Esophagus squamous epithelium (tissue), 5 donors: ENCODE measurements around the gene SMOC1. TPM values are rescaled to one million over a fixed set of nuclear protein-coding genes. Genes with fewer than 3 reads are reported as not detected.

Source experiments
- DNase-seq: peaks from one replicate; lab custom pipeline; 2025; lab: John Stamatoyannopoulos, UW
- H3K27ac ChIP-seq, 4 donors: fragments of 200-600 bp; sonication (generic); one replicate each; pipeline ENCODE4 v1.5.1; 2016 to 2019; ENCODE audit warnings: mild to moderate bottlenecking in 1 of 4
- H3K27me3 ChIP-seq, 4 donors: fragments of 200-600 bp; sonication (generic); 1 replicate in 3 of 4; 2 replicates in 1 of 4; pipeline versions ENCODE4 v1.5.1 to v1.6.0; 2017 to 2021; ENCODE audit warnings: antibody characterized with exemption in 1 of 4
- H3K36me3 ChIP-seq, 3 donors: fragments of 200-600 bp; sonication (generic); one replicate each; pipeline ENCODE4 v1.5.1; 2016 to 2019
- H3K4me1 ChIP-seq, 3 donors: fragments of 200-600 bp; sonication (generic); one replicate each; pipeline ENCODE4 v1.5.1; 2017 to 2019
- H3K4me3 ChIP-seq, 4 donors: fragments of 200-600 bp; sonication (generic); 1 replicate in 3 of 4; 2 replicates in 1 of 4; pipeline ENCODE4 v1.5.1; 2016 to 2019; ENCODE audit warnings: mild to moderate bottlenecking in 2 of 4, moderate library complexity in 1 of 4
- H3K9me3 ChIP-seq, 3 donors: fragments of 200-600 bp; sonication (generic); one replicate each; pipeline ENCODE4 v1.5.1; 2016 to 2019
- CTCF ChIP-seq, 6 experiments: fragments of 450-650 bp in 4 of 6; fragments of 200-600 bp in 2 of 6; sonication (generic) in 2 of 6; IDR thresholded peaks; one replicate each; pipeline ENCODE4 v1.5.1; 2016 to 2019; ENCODE audit warnings: antibody characterized with exemption in 6 of 6, mild to moderate bottlenecking in 4 of 6, moderate library complexity in 4 of 6
- POLR2A ChIP-seq, 4 donors: fragments of 450-650 bp; IDR thresholded peaks; one replicate each; pipeline ENCODE4 v1.6.1; 2017; ENCODE audit warnings: antibody characterized with exemption in 4 of 4, mild to moderate bottlenecking in 4 of 4, moderate library complexity in 3 of 4
- WGBS, 2 donors: methylation state at CpG; one replicate each; pipeline ENCODE4 v1.1.5; 2018; 5-methylcytosine and 5-hydroxymethylcytosine counted together
- intact Hi-C: fragments of 100-400 bp; cut with DNase I; formaldehyde crosslinking; loops from one replicate; pipeline ENCODE4 v1.15.0; 2022
- total RNA-seq, 4 donors: library from RNA; depleted of rRNA; stranded (reverse); fragments of >200 nt; gene quantifications; one replicate each; pipeline ENCODE4 v1.1.0, GENCODE V29; 2016
- donor health status: DM: yes; HTN: yes; CAD: no.

SMOC1 gene
- total RNA-seq, 4 donors from 2014 or later: 1.1 TPM; not detected in 3

- TF ChIP-seq POLR2A (IDR thresholded peaks at IDR 0.05) (no peak), CTCF (IDR thresholded peaks at IDR 0.05) (no peak)
These were observed 8.8 kb downstream of the SMOC1 start for GRCh38 chr14:69887740-69888657.

GRCh38 chr14:69891422-69891821 lies 12.2 kb downstream of the SMOC1 start:
- intact Hi-C loops: no loop called here
- Histone ChIP-seq H3K27ac (no peak overlapping the region), H3K4me3 (no peak overlapping the region), H3K27me3 (peaks cover 0 to 20% (median 0%) of the 10 kb centered on the region in 4 donors), H3K9me3 (peaks cover 0 to 5% (median 0%) of the 10 kb centered on the region in 3 donors), H3K4me1 (no peaks in the 10 kb centered on the region), H3K36me3 (no peaks in the 10 kb centered on the region)
- TF ChIP-seq POLR2A (IDR thresholded peaks at IDR 0.05) (no peak), CTCF (IDR thresholded peaks at IDR 0.05) (no peak)
- 36 to 48% methylated on average over 8 of the region's 8 CpGs for WGBS, 2 donors
- DNase-seq: no peak

More at GRCh38 chr14:69887740-69888657, 8.8 kb downstream of the SMOC1 start:
- Histone ChIP-seq H3K9me3 (no peaks in the 10 kb centered on the region), H3K36me3 (no peaks in the 10 kb centered on the region), H3K27ac (no peak overlapping the region), H3K4me1 (no peaks in the 10 kb centered on the region), H3K4me3 (no peak overlapping the region), H3K27me3 (peaks cover 0 to 16% (median 0%) of the 10 kb centered on the region in 4 donors)
- no peak for DNase-seq
- 42 to 66% methylated on average over 5 to 8 of the region's 9 CpGs for WGBS, 2 donors
- intact Hi-C loops: no loop called here

- WGBS, 2 donors: 60 to 64% methylated on average over 5 of the region's 5 CpGs
- intact Hi-C loops: no loop called here
- H3K9me3 ChIP-seq: peaks cover 0 to 19% (median 8%) of the 10 kb centered on the region in 3 donors
- DNase-seq: no peak
- H3K4me3 ChIP-seq: no peak overlapping the region
- no peaks in the 10 kb centered on the region for H3K36me3 ChIP-seq
- H3K27ac ChIP-seq: no peak overlapping the region
- H3K27me3 ChIP-seq: peaks cover 0 to 15% (median 0%) of the 10 kb centered on the region in 4 donors
- H3K4me1 ChIP-seq: no peaks in the 10 kb centered on the region
- no peak for TF ChIP-seq CTCF (IDR thresholded peaks at IDR 0.05)
- TF ChIP-seq POLR2A (IDR thresholded peaks at IDR 0.05): no peak
These were observed 15.9 kb downstream of the SMOC1 start for GRCh38 chr14:69895109-69895508.

- Histone ChIP-seq H3K36me3 (no peaks in the 10 kb centered on the region), H3K9me3 (peaks cover 0 to 19% (median 8%) of the 10 kb centered on the region in 3 donors), H3K27ac (no peak overlapping the region), H3K27me3 (peaks cover 0 to 15% (median 0%) of the 10 kb centered on the region in 4 donors), H3K4me1 (no peaks in the 10 kb centered on the region), H3K4me3 (no peak overlapping the region)
- TF ChIP-seq POLR2A (IDR thresholded peaks at IDR 0.05) (no peak), CTCF (IDR thresholded peaks at IDR 0.05) (no peak)
- DNase-seq: no peak
- intact Hi-C loops: no loop called here
- WGBS, 2 donors: 96 to 100% methylated on average over 2 of the region's 2 CpGs
These were observed 16.9 kb downstream of the SMOC1 start for GRCh38 chr14:69896080-69896479.

- peaks cover 0 to 19% (median 8%) of the 10 kb centered on the region in 3 donors for H3K9me3 ChIP-seq
- WGBS, 2 donors: 80 to 100% methylated on average over 2 of the region's 2 CpGs
- H3K27me3 ChIP-seq: peaks cover 0 to 9% (median 0%) of the 10 kb centered on the region in 4 donors
- DNase-seq: no peak
- no peaks in the 10 kb centered on the region for H3K36me3 ChIP-seq
- intact Hi-C loops: no loop called here
- H3K4me3 ChIP-seq: no peak overlapping the region
- TF ChIP-seq POLR2A (IDR thresholded peaks at IDR 0.05): no peak
- H3K27ac ChIP-seq: no peak overlapping the region
- H3K4me1 ChIP-seq: no peaks in the 10 kb centered on the region
These were observed 17.8 kb downstream of the SMOC1 start for GRCh38 chr14:69896972-69897371.
